GM12864 (cell line): ENCODE data around the gene ETNPPL.

ENCODE experiments used
- DNase-seq: peaks from one replicate; pipeline ENCODE4 v3.0.0-alpha.2; 2011; ENCODE audit warnings: low read depth
- H3K4me3 ChIP-seq: 2 replicates; pipeline ENCODE4 v1.5.1; 2011; ENCODE audit warnings: mild to moderate bottlenecking, low read depth, low read length, control low read depth
- CTCF ChIP-seq: IDR thresholded peaks from 2 replicates; pipeline ENCODE4 v1.5.1; 2011; ENCODE audit warnings: low read depth, mild to moderate bottlenecking, moderate library complexity, low read length, control low read depth, inconsistent platforms; ENCODE audit errors: missing control alignments

Gene ETNPPL

DNA sequence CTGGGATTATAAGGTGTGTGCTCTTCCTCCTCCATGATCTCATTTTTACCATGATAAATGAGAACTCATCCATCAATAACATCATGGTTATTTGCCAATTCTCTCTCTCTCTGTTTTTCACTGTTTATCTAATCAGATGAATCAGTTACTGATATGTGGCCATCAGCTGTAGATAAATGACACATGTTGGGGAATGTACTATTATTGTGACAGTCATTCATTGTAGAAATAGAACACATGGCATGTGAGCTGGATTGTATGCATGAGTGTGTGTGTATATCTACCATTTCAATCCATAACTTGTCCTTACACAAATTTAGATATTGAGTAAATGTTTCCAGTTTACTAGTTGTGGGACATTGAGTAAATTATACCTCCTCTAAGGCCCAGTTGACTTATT, 59.5 kb downstream of the ETNPPL start:
- TF ChIP-seq CTCF: no peak
- no peak for DNase-seq
- no peak overlapping the region for H3K4me3 ChIP-seq

- no peak for DNase-seq
- no peak overlapping the region for H3K4me3 ChIP-seq
- no peak for TF ChIP-seq CTCF
These were observed 59.9 kb downstream of the ETNPPL start for GRCh38 chr4:108702960-108703359.

DNA sequence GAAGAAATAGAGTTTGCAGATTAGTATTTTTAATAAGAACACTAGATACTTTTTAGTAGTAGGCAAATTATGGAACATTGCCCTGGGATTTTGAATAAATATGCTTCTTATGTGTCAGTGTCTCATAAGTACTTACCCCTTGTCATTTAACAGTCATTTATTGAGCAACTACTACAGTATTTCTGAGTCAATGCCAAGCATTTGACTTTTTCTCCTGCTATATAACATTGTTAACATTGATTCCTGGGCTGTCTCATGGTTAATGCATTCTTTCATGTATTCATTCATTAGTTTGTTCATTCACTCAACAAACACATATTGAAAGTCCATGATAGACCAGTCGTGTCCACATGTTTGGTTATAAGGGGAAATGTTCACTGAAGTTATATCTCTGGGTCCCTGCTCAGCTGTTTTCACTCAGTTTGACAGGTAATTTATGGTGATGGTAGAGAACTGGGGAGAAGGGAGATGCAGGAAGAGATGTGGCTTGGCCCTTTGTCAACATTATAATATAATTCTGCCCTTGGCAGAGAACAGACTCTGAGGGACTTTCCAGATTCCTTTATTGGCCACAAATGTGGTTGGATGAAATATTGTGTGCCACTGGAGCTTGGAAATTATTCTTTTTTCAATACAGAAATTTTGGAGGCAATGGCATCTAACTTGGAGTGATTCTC, 62.6 kb downstream of the ETNPPL start:
- no peak for TF ChIP-seq CTCF
- no peak overlapping the region for H3K4me3 ChIP-seq
- DNase-seq: no peak

DNA sequence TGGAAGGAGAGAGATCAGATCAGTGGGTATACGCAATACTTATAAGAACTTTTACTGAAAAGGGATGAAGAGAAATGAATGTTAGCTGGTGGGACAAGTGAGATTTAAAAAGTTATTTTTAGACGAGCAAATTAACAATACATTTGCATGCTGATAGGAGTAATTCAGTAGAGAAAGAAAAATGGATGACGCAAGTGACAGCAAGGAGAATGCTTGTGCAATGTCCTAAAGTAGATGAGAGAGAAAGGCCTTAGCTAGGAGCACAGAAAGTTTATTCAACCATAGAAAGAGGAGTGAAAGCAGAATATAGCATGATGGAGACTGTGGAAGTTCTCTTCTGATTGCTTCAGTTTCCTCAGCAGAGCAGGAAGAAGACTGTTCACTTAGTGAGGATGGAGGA, 66.7 kb downstream of the ETNPPL start:
- H3K4me3 ChIP-seq: no peak overlapping the region
- DNase-seq: no peak
- no peak for TF ChIP-seq CTCF

- no peak overlapping the region for H3K4me3 ChIP-seq
- TF ChIP-seq CTCF: no peak
- DNase-seq: no peak
These were observed 67.8 kb downstream of the ETNPPL start for GRCh38 chr4:108695062-108695461.

DNA sequence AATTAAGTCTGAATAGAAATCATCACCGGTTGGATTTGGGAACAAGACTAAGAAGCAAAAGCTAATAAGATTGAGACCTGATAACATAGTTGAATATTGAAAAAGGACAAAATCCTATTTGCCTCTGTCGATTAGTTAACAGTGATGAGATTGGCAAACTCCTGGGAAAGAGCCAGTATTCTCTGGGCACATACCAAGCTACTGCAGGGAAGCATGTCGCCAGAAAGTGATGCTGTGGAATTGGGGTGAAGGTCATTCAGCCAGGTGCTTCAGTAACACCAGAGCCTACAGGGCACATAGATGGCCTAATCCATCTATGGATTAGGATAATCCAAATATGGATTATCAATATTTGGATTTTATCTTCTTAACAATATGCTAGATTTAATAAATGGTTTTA, 68.4 kb downstream of the ETNPPL start:
- TF ChIP-seq CTCF: no peak
- no peak overlapping the region for H3K4me3 ChIP-seq
- DNase-seq: no peak

DNA sequence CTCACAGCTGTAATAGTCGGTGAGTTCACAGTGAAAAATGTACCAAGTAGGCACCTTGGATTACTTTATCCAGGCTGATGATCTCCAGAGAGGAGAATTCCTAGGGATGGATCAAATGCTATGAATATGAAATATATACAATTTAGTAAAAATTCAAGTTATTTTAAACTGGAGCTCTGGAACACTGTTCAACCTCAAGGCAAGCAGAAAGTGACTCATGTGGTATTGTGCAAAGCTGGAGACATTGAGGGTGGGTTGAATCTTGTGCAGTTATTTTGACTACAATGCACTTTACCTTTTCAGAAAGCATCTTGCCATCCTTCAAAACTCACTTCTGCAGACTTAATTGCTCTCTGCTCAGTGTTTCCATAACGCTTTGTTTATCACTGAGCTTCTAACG, 69.0 kb downstream of the ETNPPL start:
- H3K4me3 ChIP-seq: no peak overlapping the region
- no peak for DNase-seq
- no peak for TF ChIP-seq CTCF
